HEK293 (cell line): ENCODE data around the gene MTMR1.

Experiments
- CTCF ChIA-PET: fragments of 350-600 bp; formaldehyde crosslinking; extraction: SDS; loops from one replicate; lab custom pipeline; 2021; ENCODE audit warnings: antibody characterized with exemption; lab: Yijun Ruan, JAX
- POLR2A ChIA-PET: fragments of 300-600 bp; formaldehyde crosslinking; extraction: SDS; loops from one replicate; lab custom pipeline; 2020; ENCODE audit warnings: antibody characterized with exemption, inconsistent platforms; lab: Yijun Ruan, JAX
- H3K27ac ChIP-seq: fragments of 200-500 bp; sonication (Bioruptor generic); 2 replicates; pipeline ENCODE4 v1.5.1; 2014; ENCODE audit warnings: low read depth, low read length, control low read depth, inconsistent platforms; ENCODE audit errors: extremely low read depth
- H3K36me3 ChIP-seq, 2 experiments: fragments of 200-500 bp in 1 of 2; sonication (Bioruptor generic) in 1 of 2; 1 replicate in 1 of 2; 2 replicates in 1 of 2; pipeline ENCODE4 v1.5.1; 2014 to 2017; ENCODE audit warnings: inconsistent platforms in 2 of 2, low read length in 2 of 2; ENCODE audit not compliant: control insufficient read depth in 2 of 2, insufficient read depth in 1 of 2
- H3K4me1 ChIP-seq: fragments of 200-500 bp; sonication (Bioruptor generic); 2 replicates; pipeline ENCODE4 v1.5.1; 2014; ENCODE audit warnings: mild to moderate bottlenecking, low read length, inconsistent platforms; ENCODE audit not compliant: control insufficient read depth, insufficient read depth
- H3K4me3 ChIP-seq: 2 replicates; pipeline ENCODE4 v1.5.1; 2011; ENCODE audit warnings: low read depth, mild to moderate bottlenecking, control low read depth, low read length, moderate library complexity
- H3K9me3 ChIP-seq: fragments of 200-500 bp; sonication (Bioruptor generic); 2 replicates; pipeline ENCODE4 v1.5.1; 2014; ENCODE audit warnings: low read depth, low read length, inconsistent platforms; ENCODE audit not compliant: control insufficient read depth, insufficient read depth
- GLI2 ChIP-seq: fragments of 450-650 bp; formaldehyde crosslinking; IDR thresholded peaks from 2 replicates; pipeline ENCODE4; 2017; ENCODE audit warnings: missing biosample characterization, missing genetic modification characterization, low read depth, borderline replicate concordance
- GLI4 ChIP-seq: fragments of 450-650 bp; formaldehyde crosslinking; IDR thresholded peaks from 2 replicates; pipeline ENCODE4 v1.5.1; 2016; ENCODE audit warnings: missing biosample characterization, missing genetic modification characterization
- HOXD13 ChIP-seq: sonication (generic); formaldehyde crosslinking; IDR thresholded peaks from 2 replicates; pipeline ENCODE4 v1.8.0; 2022; ENCODE audit warnings: missing genetic modification reagents, borderline replicate concordance
- MEIS1 ChIP-seq: sonication (generic); formaldehyde crosslinking; IDR thresholded peaks from 2 replicates; pipeline ENCODE4 v1.8.1; 2022; ENCODE audit warnings: missing genetic modification reagents, mild to moderate bottlenecking, borderline replicate concordance
- OVOL3 ChIP-seq: fragments of 450-650 bp; formaldehyde crosslinking; IDR thresholded peaks from 2 replicates; pipeline ENCODE4 v1.5.1; 2016; ENCODE audit warnings: missing biosample characterization, missing genetic modification characterization
- TRIM28 ChIP-seq: IDR thresholded peaks from 2 replicates; pipeline ENCODE4 v1.6.1; 2011; ENCODE audit warnings: low read length, control low read depth, borderline replicate concordance
- ZBTB20 ChIP-seq: fragments of 450-650 bp; formaldehyde crosslinking; IDR thresholded peaks from 2 replicates; pipeline ENCODE4 v1.5.1; 2016; ENCODE audit warnings: missing biosample characterization, missing genetic modification characterization
- ZBTB21 ChIP-seq: fragments of 450-650 bp; formaldehyde crosslinking; IDR thresholded peaks from 2 replicates; pipeline ENCODE4 v1.5.1; 2017; ENCODE audit warnings: missing biosample characterization, missing genetic modification characterization
- ZBTB7A ChIP-seq: fragments of 450-650 bp; formaldehyde crosslinking; IDR thresholded peaks from 2 replicates; pipeline ENCODE4 v1.5.1; 2016; ENCODE audit warnings: low read depth, missing biosample characterization, missing genetic modification characterization
- ZNF133 ChIP-seq: fragments of 450-650 bp; formaldehyde crosslinking; IDR thresholded peaks from 2 replicates; pipeline ENCODE4 v1.5.1; 2016; ENCODE audit warnings: missing biosample characterization, missing genetic modification characterization
- ZNF138 ChIP-seq: fragments of 450-650 bp; formaldehyde crosslinking; IDR thresholded peaks from 2 replicates; pipeline ENCODE4 v1.5.1; 2016; ENCODE audit warnings: missing biosample characterization, missing genetic modification characterization, borderline replicate concordance
- ZNF211 ChIP-seq: fragments of 450-650 bp; formaldehyde crosslinking; IDR thresholded peaks from 2 replicates; pipeline ENCODE4 v1.5.1; 2016; ENCODE audit warnings: low read depth, missing biosample characterization, missing genetic modification characterization
- ZNF221 ChIP-seq: fragments of 450-650 bp; formaldehyde crosslinking; IDR thresholded peaks from 2 replicates; pipeline ENCODE4 v1.5.1; 2017; ENCODE audit warnings: missing biosample characterization, missing genetic modification characterization, borderline replicate concordance
- ZNF266 ChIP-seq: fragments of 450-650 bp; formaldehyde crosslinking; IDR thresholded peaks from 2 replicates; pipeline ENCODE4 v1.5.1; 2016; ENCODE audit warnings: missing biosample characterization, missing genetic modification characterization, low read depth
- ZNF394 ChIP-seq: fragments of 450-650 bp; formaldehyde crosslinking; IDR thresholded peaks from 2 replicates; pipeline ENCODE4 v1.5.1; 2016; ENCODE audit warnings: missing biosample characterization, missing genetic modification characterization, mild to moderate bottlenecking, moderate library complexity, borderline replicate concordance
- ZNF416 ChIP-seq: fragments of 450-650 bp; formaldehyde crosslinking; IDR thresholded peaks from 2 replicates; pipeline ENCODE4 v1.5.1; 2016; ENCODE audit warnings: missing biosample characterization, missing genetic modification characterization
- ZNF610 ChIP-seq: fragments of 450-650 bp; formaldehyde crosslinking; IDR thresholded peaks from 2 replicates; pipeline ENCODE4 v1.5.1; 2016; ENCODE audit warnings: missing biosample characterization, missing genetic modification characterization, borderline replicate concordance
- ZNF658 ChIP-seq: fragments of 450-650 bp; formaldehyde crosslinking; IDR thresholded peaks from 2 replicates; pipeline ENCODE4; 2016; ENCODE audit warnings: missing biosample characterization, missing genetic modification characterization
- ZNF768 ChIP-seq: fragments of 450-650 bp; formaldehyde crosslinking; IDR thresholded peaks from 2 replicates; pipeline ENCODE4 v1.5.1; 2018; ENCODE audit warnings: missing biosample characterization, mild to moderate bottlenecking, missing genetic modification characterization
- ZNF792 ChIP-seq: fragments of 450-650 bp; formaldehyde crosslinking; IDR thresholded peaks from 2 replicates; pipeline ENCODE4 v1.5.1; 2016; ENCODE audit warnings: missing biosample characterization, missing genetic modification characterization
- ZNF843 ChIP-seq: fragments of 450-650 bp; formaldehyde crosslinking; IDR thresholded peaks from 2 replicates; pipeline ENCODE4 v1.5.1; 2016; ENCODE audit warnings: missing biosample characterization, missing genetic modification characterization
- TF ChIP-seq, protein P1 (sequence below): IDR thresholded peaks from 2 replicates; pipeline ENCODE4 v1.6.1; 2011; ENCODE audit warnings: mild to moderate bottlenecking, low read depth, low read length, borderline replicate concordance
- TF ChIP-seq, protein P2 (sequence below): fragments of 450-650 bp; formaldehyde crosslinking; IDR thresholded peaks from 2 replicates; pipeline ENCODE4 v1.5.1; 2016; ENCODE audit warnings: missing biosample characterization, missing genetic modification characterization, low read depth
- TF ChIP-seq, protein P3 (sequence below): fragments of 450-650 bp; formaldehyde crosslinking; IDR thresholded peaks from 2 replicates; pipeline ENCODE4 v1.5.1; 2016; ENCODE audit warnings: missing biosample characterization, missing genetic modification characterization
- TF ChIP-seq, protein P4 (sequence below): fragments of 450-650 bp; formaldehyde crosslinking; conservative IDR thresholded peaks from 2 replicates; pipeline ENCODE4 v1.5.1; 2016; ENCODE audit warnings: low read depth, missing biosample characterization, missing genetic modification characterization

MTMR1 gene

DNA sequence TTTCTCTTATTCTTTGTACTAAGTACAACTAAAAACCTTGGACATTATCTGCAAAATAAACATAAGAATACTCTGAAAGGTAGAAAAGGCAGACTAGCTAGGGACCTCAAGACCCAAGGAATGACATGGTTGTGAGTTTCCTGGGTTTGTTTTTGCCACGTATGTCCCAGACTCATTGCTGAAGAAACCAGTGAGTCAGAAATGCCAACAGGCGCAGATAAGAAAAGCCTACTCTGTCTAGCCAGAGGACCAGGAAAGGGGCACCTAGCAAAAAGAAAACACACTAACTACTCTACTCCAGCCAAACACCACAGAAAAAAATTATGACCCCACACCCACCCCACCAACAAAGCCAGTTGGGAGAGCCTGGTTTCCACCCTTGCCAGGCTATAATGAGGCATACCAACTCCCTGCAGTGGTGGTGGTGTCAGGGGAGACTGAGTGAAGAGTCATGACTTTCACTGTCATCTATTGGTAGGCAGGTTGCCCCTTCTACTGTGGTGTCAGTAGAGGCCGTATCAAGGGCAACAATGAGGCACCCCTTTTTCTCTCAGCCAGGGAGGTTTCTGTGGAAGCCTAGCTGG is 10.9 kb downstream of the MTMR1 start:
- H3K4me1 ChIP-seq = no peaks in the 10 kb centered on the region
- ChIA-PET CTCF (interaction anchor here (1.7 to 2.5 kb wide), 2 partner anchors 11 to 21 kb away, joined by 6 to 11 read pairs; no protein-coding TSS in a partner anchor), POLR2A (interaction anchor here (1.1 kb wide), 1 partner anchor 11 kb away, joined by 3 read pairs; the partner anchor contains the start of gene MTMR1)
- H3K4me3 ChIP-seq = no peak overlapping the region
- H3K9me3 ChIP-seq = no peaks in the 10 kb centered on the region
- H3K36me3 ChIP-seq = peaks cover 5 to 19% of the 10 kb centered on the region in 2 experiments
- H3K27ac ChIP-seq = no peak overlapping the region
- TF ChIP-seq ZNF138 (tag by site-specific recombination) = no peak
- TF ChIP-seq ZBTB7A (tag by site-specific recombination) = no peak
- no peak for TF ChIP-seq MEIS1 (CRISPR knock-in tag)
- TF ChIP-seq, protein P1, sequence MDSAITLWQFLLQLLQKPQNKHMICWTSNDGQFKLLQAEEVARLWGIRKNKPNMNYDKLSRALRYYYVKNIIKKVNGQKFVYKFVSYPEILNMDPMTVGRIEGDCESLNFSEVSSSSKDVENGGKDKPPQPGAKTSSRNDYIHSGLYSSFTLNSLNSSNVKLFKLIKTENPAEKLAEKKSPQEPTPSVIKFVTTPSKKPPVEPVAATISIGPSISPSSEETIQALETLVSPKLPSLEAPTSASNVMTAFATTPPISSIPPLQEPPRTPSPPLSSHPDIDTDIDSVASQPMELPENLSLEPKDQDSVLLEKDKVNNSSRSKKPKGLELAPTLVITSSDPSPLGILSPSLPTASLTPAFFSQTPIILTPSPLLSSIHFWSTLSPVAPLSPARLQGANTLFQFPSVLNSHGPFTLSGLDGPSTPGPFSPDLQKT = no peak
- TF ChIP-seq, protein P2, sequence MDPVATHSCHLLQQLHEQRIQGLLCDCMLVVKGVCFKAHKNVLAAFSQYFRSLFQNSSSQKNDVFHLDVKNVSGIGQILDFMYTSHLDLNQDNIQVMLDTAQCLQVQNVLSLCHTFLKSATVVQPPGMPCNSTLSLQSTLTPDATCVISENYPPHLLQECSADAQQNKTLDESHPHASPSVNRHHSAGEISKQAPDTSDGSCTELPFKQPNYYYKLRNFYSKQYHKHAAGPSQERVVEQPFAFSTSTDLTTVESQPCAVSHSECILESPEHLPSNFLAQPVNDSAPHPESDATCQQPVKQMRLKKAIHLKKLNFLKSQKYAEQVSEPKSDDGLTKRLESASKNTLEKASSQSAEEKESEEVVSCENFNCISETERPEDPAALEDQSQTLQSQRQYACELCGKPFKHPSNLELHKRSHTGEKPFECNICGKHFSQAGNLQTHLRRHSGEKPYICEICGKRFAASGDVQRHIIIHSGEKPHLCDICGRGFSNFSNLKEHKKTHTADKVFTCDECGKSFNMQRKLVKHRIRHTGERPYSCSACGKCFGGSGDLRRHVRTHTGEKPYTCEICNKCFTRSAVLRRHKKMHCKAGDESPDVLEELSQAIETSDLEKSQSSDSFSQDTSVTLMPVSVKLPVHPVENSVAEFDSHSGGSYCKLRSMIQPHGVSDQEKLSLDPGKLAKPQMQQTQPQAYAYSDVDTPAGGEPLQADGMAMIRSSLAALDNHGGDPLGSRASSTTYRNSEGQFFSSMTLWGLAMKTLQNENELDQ = no peak
- no peak for TF ChIP-seq ZNF843 (tag by site-specific recombination)
- no peak for TF ChIP-seq ZNF221
- no peak for TF ChIP-seq ZNF658 (tag by site-specific recombination)
- no peak for TF ChIP-seq GLI2 (tag by site-specific recombination)
- no peak for TF ChIP-seq ZNF610 (tag by site-specific recombination)
- TF ChIP-seq, protein P3, sequence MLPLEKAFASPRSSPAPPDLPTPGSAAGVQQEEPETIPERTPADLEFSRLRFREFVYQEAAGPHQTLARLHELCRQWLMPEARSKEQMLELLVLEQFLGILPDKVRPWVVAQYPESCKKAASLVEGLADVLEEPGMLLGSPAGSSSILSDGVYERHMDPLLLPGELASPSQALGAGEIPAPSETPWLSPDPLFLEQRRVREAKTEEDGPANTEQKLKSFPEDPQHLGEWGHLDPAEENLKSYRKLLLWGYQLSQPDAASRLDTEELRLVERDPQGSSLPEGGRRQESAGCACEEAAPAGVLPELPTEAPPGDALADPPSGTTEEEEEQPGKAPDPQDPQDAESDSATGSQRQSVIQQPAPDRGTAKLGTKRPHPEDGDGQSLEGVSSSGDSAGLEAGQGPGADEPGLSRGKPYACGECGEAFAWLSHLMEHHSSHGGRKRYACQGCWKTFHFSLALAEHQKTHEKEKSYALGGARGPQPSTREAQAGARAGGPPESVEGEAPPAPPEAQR (tag by site-specific recombination) = no peak

DNA sequence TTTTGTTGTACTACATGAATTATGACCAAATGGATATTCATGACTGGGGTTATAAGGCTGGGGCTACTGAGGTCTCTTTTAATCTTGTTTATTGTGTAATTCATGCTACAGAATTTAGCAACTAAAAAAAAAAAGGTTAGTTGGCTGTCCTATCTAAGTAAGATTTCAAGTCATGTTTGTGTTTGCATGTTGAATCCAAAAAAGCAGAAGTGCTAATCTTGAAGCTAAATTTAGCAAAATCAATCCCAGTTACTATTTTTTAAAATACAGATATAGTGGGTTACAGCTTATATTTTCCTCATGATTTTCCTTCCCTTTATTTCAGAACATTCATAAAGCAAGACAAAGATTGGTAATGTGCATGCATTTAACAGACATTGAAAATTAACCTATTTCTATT is 19.4 kb downstream of the MTMR1 start:
- no peak overlapping the region for H3K27ac ChIP-seq
- POLR2A ChIA-PET = interaction anchor here (2.0 kb wide), 1 partner anchor 19 kb away, joined by 6 read pairs; the partner anchor contains the start of gene MTMR1
- no peaks in the 10 kb centered on the region for H3K36me3 ChIP-seq
- H3K4me3 ChIP-seq = no peak overlapping the region
- CTCF ChIA-PET = interaction anchor here (0.6 to 1.5 kb wide), 4 partner anchors 29 to 970 kb away, joined by 3 to 7 read pairs (median 4); no protein-coding TSS in a partner anchor
- H3K9me3 ChIP-seq = no peaks in the 10 kb centered on the region
- no peaks in the 10 kb centered on the region for H3K4me1 ChIP-seq
- TF ChIP-seq ZNF394 (tag by site-specific recombination) (no peak), ZNF416 (tag by site-specific recombination) (no peak), ZBTB20 (tag by site-specific recombination) (no peak), HOXD13 (CRISPR knock-in tag) (no peak), ZBTB21 (no peak), ZBTB7A (tag by site-specific recombination) (no peak), ZNF768 (tag by site-specific recombination) (no peak), OVOL3 (tag by site-specific recombination) (no peak), GLI4 (no peak), ZNF133 (no peak), ZNF221 (no peak), ZNF792 (no peak), ZNF211 (tag by site-specific recombination) (no peak), TRIM28 (no peak), ZNF266 (no peak), MEIS1 (CRISPR knock-in tag) (no peak)
- TF ChIP-seq, protein P4, sequence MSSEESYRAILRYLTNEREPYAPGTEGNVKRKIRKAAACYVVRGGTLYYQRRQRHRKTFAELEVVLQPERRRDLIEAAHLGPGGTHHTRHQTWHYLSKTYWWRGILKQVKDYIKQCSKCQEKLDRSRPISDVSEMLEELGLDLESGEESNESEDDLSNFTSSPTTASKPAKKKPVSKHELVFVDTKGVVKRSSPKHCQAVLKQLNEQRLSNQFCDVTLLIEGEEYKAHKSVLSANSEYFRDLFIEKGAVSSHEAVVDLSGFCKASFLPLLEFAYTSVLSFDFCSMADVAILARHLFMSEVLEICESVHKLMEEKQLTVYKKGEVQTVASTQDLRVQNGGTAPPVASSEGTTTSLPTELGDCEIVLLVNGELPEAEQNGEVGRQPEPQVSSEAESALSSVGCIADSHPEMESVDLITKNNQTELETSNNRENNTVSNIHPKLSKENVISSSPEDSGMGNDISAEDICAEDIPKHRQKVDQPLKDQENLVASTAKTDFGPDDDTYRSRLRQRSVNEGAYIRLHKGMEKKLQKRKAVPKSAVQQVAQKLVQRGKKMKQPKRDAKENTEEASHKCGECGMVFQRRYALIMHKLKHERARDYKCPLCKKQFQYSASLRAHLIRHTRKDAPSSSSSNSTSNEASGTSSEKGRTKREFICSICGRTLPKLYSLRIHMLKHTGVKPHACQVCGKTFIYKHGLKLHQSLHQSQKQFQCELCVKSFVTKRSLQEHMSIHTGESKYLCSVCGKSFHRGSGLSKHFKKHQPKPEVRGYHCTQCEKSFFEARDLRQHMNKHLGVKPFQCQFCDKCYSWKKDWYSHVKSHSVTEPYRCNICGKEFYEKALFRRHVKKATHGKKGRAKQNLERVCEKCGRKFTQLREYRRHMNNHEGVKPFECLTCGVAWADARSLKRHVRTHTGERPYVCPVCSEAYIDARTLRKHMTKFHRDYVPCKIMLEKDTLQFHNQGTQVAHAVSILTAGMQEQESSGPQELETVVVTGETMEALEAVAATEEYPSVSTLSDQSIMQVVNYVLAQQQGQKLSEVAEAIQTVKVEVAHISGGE = no peak
- TF ChIP-seq, protein P1 = no peak
